GM20000 (cell line): ENCODE measurements around the gene COL5A1.

Experiments
- DNase-seq: peaks from one replicate; pipeline ENCODE4 v3.0.0; 2012; ENCODE audit warnings: low spot score
- CTCF ChIP-seq: IDR thresholded peaks from 2 replicates; pipeline ENCODE4 v1.5.1; 2012; ENCODE audit warnings: mild to moderate bottlenecking, control low read depth; ENCODE audit errors: extremely low read depth, missing control alignments

COL5A1 gene

GRCh38 chr9:134804871-134805270, 163.3 kb downstream of the COL5A1 start:
- no peak for DNase-seq
- no peak for TF ChIP-seq CTCF

DNA sequence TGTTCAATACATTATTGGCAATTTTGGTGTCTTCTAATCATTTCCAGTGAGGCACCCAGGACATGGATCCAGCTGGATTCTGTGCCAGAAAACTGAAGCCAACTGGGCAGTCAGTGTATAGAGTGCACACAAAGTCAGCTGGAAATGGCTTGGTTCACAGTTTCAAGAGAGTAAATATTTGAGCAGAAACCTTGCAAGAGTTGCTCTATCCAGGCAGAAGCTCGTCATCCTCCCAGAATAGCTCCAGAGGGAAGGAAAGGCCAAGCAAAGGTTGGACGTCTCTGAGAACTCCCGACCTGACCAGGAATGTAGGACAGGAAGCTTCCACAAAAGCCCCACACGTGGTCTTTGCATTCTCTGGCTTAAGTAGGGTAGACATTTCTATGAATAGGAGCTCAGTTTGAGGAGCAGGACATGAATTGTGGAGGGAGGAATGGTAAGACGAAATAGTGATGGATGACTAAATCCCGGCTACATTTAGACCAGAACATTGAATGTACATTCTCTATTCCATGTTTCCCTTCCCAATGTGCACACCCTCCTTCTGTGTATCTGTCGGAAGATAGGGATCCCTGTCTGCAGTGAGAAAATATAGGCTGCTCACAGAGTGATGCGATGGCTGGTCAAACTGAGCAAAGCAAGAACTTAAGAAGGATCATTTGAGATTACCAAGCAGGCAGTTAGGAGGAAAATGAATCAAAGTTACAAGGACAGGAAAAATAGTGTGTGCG, 166.3 kb downstream of the COL5A1 start:
- DNase-seq: no peak
- TF ChIP-seq CTCF: no peak

DNA sequence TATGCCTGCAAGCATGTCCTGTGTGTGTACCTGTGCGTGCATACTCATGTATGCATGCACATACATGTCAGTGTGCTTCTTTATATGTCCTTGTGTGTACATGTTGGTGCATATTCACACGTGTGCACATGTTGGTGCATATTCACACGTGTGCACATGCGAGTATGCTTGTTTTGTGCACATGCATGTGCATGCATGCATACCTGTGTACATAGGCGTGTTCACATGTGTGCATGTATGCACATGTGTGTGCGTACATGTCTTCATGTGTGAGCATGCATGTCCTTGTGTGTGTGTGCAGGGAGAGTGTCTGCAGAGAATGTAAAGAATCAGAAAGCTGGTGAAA, 166.8 kb downstream of the COL5A1 start:
- TF ChIP-seq CTCF: no peak

DNA sequence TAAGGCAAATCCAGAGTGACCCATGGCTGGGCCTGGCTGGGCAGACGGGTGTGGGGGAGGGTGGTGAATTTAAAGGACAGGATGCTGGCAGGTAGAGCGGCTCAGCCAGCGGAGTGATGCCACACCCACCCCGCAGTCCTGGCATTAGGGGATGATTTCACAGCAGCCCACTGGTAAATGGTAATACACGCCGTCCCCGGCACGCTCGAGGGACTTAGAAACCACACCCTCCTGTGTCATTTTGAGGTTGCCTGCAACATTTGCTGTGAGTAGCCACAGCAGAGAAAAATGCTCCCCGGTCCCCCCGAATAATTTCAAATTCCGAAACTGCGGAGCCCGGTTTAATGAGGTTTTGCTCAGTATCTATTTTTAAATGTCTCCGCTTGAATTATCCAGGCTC, 167.7 kb downstream of the COL5A1 start:
- no peak for TF ChIP-seq CTCF
- DNase-seq: no peak

More for the DNA sequence above, 166.8 kb downstream of the COL5A1 start:
- no peak for DNase-seq

DNA sequence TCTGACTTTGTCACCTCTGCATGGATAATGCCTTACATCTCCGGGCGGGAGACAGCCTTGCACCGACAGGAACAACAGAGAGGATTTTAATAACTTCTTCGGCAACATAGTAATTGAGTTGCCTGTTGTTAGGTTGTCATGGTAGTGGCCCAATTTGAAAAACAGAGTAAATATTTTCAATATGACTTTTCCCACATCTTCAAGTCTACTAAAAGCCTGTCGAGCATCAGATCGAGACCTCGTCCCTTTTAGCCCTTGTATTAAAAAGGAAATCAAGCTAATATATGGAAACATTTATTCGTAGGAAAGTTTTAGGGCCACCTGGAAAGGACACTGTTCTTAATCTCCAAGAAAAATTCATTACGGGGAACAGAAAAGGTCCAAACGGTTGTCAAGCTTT, 168.2 kb downstream of the COL5A1 start:
- no peak for TF ChIP-seq CTCF
- DNase-seq: no peak

GRCh38 chr9:134811079-134811672, 169.6 kb downstream of the COL5A1 start:
- no peak for TF ChIP-seq CTCF
- no peak for DNase-seq

- no peak for DNase-seq
- no peak for TF ChIP-seq CTCF
Observed at GRCh38 chr9:134811673-134812342, 170.2 kb downstream of the COL5A1 start.
